Stimulated activated CD4-positive, alpha-beta T cell treated with anti-CD3 and anti-CD28 coated beads, Interleukin-12 subunit alpha, Interleukin-12 subunit beta, amount 100 ng/mL, for 48 hours (primary cell): Measurements from ENCODE around the gene TREM1.
"Not testable (repeated sequence)": the region's sequence is repeated elsewhere in the genome, so short reads cannot be mapped to it uniquely, and the experiment has no call there.

Experiments
- DNase-seq, 3 donors: peaks; one replicate each; pipeline ENCODE4 v3.0.0-alpha.2; 2020; ENCODE audit warnings: low read depth in 2 of 3, low spot score in 1 of 3

The TREM1 gene

DNA sequence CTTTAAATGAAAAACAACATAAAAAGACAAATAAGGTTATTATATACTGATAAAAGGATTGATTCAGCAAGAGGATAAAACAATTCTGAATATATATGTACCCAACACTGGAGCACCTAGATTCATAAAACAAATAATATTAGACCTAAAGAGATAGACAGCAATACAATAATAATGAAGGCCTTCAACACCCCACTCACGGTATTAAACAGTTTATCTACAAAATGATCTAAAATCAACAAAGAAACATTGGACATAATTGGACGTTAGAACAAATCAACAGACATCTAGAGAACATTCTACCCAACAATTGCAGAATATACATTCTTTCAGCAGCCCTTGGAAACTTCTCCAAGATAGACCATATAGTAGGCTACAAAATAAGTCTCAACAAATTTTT lies 24.1 kb downstream of the TREM1 start:
- no peak for DNase-seq

DNA sequence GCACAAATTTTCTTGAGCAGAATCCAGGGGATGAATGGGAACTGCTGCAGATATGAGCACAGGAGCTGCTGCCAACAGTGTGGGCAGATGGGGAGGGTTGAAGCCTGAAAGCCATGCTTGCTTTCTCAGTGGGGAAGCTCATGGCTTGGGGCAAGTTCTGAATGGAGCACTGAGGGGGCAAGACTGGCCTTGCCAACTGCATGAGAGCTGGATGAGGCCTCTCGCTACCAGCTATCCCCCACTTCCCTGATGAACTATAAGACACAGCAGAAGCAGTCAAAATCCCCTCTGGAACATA lies 28.3 kb downstream of the TREM1 start:
- DNase-seq: no peak

DNA sequence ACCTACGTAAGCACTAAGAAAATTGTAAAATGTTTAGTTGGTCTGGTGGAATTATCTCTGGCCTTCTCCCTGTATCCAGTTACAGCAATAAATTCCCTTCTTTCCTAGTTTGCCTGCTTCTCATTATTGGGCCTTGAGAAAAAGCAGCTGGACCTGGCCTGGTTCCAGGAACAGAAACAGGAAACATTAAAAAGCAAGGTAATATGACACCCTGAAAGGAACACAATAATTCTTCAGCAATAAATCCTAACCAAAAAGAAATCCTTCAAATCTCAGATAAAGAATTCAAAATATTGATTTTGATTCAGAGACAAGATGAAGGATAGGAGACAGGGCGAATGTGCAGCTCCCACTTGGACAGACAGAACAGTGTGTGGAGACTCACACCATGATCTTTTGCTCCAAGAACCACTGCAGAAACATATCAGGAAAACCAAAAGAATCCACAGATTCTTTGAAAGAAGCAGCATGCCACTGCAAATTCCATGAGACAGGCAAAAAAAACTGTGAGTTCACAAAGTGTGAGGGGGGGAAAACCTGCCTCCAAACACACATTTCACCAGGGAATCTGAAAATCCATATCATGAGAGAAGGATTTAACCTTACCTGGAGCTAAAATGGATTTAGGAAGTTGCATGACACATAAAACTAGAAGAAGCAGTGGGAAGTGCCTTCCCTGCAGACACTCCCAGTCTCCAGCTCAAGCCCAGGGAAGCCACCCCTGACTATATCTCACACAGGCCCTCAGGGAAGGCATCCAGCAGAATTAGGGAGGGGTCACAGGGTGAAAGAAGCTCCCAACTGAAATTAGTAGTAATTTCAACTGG lies 28.9 kb downstream of the TREM1 start:
- no peak for DNase-seq

DNA sequence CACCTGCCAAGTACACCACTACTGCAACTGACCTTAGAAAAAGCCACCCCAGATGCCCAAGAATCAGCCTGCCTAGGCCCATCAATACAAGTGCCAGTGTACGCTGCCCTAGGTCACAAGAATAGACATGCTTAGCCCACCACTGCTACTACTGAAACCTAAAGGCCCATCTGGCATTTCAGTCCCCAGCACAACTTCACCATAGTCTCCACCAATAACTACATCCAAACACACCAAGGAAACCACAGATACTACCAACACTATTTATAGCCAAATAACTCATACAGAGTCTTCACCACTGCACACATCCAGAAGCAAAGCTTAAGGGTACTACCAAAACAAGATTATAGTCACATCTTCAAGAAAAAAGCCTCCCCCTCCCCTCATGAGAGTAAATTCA lies 30.1 kb downstream of the TREM1 start:
- no peak for DNase-seq

DNA sequence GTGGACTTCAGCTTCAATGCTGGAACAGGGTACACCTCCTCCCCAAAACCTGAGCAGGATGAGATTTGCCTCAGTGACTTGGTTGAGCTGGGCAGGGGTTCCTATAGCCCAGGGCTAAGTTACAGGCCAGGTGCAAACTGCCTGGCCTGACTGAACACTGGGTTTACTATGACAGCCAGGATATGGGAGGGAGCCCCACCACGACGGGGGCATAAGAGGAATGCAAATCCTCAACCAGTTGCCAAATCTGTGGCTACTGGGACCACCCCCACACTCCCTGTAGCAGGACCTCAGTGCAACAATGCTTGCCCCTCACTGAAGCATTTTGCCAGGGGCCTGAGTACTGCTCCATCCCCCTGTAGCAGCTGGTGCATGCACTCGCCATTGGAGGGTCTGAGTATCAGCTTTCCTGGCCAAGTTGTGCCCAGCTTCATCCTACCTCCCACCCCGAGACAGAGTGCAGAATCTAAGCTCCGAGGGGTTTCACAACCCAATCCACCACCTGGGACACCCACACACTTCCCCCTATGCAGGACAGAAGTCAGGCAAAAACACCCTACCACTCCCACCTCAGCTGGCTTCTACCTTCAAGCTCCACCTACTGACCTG lies 30.7 kb downstream of the TREM1 start:
- no peak for DNase-seq

DNA sequence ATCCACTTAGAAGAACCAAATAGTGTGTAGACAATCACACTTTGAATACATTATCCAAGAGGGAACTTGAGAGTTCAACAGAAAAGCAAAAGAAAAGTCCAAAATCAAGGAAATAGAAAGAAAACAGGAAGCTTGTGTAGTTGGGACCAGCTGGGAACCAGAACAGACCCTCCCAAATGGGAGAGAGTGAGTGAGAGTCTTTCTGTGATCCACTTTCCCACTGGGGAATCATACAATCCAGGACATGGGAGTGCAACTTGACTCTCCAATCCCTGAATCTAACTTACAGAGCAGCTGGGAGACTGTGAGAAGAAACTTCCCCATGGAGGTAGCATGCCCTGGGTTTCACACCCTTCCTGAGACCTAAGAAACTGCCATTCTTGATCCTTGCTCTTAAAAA lies 31.4 kb downstream of the TREM1 start:
- no peak for DNase-seq

DNA sequence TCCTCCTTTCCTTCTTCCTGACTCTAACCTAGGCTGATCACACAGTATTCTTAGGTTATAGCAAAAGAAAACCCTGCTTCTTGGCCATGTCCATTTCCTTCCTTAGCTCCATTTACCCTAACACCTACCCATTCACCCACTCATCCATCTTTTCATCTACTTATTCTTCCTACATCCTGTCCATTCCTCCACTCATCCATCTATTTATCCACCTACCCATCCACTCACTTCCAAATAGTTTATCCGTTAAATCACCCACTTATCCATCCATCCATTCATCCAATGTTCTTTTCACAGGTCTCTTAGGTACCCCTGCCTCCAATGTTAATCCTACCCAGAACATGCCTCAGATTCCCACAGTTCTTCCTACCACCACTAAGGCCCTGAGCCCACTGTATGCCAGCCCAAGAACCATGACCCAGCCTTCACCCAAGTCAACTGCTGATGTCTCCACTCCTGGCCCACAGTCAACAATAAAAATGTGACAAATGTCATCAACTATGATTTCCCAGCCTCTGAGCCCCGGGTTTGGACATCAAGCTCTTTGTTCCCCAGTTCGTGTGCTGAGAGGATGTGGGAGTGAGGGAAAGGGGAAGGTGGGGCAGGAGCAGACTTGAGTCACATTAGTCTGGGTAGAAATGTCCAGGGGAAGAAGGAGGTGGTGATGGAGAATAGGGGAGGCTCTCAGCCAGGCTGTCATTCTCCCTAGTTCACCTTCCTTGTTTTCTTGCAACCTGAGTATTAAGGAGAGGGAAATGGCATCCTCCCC lies 33.9 kb downstream of the TREM1 start:
- DNase-seq: no peak

DNA sequence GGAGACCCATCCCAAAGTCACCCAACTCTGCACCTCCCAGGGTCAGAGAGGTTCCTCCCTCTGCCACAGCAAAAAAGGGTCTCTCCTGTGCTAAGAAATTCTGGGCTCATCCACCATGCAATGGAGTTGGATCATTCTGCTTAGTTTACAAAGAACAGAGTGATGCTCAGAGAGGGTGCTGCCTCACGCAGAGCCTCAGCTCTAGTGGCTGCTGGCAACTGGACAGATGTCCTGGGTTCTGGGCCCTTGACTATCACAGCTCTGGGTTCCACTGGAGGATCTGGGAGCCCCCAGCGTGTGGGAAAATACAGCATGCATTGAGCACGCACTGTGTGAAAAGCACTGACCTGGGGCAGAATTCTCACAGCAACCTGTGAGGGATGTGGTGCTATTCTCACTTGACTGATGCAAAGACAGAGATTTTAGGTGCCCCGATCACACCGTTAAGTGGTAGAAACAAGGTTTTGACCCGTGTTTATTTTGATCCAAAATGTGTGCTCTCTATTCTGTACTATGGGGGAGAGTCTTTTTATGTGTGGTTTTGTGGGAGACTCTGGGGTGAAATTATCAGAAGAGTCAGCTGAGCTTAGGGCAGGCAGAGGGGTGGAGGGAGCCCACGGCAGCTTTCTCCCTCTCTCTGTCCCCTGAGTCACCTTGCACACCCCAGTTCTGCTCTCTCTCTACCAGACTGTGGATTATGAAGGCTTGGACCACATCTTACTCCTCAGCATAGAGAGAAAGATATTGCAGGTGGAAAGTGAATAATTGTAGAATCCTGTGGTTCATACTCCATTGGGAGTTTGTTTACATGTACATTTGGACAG lies 38.4 kb downstream of the TREM1 start:
- no peak for DNase-seq

DNA sequence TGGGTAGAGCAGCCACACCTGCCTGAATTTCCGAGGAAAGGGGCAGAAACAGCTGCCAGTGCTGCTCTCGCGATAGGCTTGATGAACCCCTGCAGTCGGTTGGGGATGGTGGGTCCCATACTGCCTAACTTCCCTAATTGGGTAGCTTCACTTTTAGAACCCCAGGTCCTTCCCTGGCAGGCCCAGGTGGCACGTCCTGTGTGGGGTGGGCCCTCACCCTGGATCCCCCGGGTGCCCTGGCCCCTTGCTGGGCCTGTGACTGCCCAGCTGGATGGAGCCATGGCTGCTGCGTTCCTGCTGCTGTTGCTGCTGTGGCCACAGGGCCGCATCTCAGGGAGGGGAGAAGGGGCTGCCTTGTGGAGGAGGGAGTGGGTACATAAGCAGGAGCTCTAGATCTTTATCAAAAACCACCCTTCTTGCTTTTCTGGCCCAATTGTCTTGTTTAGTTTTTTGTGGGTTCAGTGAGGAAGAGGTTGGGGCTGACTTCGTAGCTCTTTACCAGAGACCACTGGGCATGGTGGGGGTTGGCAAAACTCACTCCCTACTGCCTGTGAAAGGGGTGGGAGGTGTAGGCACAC lies 39.1 kb downstream of the TREM1 start:
- DNase-seq: no peak

DNA sequence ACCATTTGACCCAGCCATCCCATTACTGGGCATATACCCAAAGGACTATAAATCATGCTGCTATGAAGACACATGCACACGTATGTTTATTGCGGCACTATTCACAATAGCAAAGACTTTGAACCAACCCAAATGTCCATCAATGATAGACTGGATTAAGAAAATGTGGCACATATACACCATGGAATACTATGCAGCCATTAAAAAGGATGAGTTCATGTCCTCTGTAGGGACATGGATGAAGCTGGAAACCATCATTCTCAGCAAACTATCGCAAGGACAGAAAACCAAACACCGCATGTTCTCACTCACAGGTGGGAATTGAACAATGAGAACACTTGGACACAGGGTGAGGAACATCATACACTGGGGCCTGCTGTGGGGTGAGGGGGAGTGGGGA lies 40.0 kb downstream of the TREM1 start:
- DNase-seq: not testable (repeated sequence)

DNA sequence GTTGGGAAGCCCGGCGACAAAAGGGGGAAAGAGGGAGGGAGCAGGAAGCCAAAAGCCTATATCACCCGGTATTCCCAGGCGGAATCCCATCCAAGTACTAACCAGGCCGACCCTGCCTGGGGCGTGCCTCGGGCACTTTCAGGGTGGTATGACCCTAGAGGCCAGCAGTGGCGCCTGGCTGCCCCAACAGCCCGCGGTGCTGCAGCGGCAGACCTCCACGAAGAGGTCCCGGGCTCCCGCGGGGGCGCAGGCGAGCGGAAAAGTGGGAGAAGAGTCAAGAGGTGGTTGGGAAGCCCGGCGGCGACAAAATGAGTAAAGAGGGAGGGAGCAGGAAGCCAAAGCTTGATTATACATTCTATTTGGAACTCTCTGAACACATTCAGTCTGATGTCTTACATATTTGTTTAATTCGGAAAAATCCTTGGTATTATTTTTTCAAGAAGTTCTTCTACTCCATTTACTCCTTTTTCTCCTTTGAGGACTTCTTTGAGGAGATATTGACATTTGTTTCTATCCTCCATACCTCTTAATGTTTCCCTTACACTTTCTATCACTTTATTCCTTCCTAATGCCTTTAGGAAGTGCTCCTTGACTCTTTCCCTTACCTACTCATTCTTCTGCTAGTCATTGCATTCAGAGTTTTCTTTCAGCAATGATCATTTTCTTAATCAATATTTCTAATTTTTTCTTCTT lies 46.9 kb downstream of the TREM1 start:
- no peak for DNase-seq

DNA sequence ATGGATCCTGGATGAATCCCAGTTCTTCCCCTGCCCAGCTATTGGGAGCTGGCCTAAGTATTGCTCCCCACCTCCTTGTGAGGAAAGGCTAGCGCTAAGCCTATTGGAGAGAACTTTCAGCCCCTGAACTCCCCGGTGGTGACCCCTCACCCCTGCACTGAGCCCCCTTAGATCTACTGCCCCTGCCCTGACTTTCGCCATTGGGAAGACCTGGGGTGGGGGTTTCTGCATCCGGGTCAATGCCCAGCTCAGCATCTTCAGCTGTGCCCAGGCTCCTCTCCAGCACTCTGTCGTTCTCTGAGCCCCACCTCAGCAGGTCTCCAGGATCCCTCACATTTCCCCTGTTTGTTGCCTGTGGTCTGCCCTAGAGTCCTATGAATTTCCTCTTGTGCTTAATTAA lies 49.4 kb downstream of the TREM1 start:
- DNase-seq: no peak

DNA sequence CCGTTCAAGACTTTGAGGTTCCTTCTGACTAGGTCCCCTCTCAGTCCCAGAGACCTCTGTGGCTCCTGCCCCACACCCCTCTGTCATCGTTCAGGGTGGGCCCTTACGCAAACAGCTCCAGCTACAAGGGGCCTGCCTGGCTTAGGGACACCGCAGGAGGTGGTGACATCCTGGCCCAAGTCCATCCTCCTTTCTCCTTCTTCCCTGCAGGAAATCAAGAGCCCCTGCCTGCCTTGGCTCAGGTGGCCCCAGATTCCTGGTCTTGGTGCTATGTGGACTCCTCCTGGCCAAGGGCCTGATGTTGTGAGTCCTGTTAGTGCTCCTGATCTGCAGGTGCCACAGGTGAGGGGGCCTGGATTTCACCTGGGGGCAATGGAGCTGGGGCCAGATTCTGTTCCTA lies 50.2 kb downstream of the TREM1 start:
- DNase-seq: no peak

DNA sequence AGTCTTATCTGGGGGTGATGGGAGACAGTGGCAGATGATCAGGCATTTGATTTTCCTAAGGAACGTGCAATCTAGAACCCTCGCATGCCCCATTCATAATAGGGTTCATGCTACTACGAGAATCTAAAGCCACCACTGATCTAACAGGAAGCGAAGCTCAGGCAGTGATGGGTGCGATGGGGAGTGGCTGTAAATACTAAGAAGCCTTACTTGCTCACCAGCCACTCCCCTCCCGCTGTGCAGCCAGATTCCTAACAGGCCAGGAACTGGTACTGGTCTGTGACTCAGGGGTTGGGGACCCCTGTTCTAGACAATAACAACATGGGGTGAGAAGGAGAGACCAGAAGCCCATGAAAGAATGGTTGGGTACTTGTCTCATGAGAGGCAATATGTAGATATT lies 53.8 kb downstream of the TREM1 start:
- DNase-seq: no peak

DNA sequence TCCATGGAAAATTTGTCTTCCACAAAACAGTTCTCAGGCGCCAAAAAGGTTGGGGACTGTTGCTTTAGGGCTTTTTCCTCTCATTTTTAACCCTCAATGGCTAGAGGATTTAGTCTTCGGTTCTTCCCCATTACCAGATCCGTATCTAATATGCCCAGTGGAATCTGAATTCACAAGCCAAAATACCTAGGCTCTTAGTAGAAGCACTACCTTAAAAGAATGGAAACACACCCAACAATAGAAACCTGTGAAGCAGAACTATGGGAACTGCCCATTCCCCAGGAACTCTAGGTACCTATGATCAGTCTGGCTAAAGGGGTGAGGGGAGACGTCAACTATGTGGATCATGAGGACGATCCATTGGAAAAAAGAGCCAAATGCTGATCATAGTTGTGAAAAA lies 55.2 kb downstream of the TREM1 start:
- DNase-seq: no peak

DNA sequence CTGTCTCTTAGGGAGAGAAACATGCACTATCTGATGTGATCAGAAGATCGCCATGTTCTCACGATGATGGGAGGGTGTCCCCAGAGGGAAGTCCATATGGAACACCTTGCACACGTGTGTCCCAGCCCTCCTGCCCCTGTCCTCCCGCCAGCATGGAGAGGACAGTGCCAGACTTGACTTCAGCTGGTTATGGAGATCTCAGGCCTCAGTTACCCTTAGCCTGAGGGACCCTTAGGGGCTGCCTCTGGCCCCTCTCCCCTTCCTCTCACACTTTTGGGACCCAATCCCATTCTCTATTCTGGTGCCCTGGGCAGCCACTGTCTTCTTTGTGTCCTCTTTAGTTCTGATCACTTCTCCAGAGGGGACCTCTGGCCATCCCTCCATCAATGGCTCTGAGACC lies 56.8 kb downstream of the TREM1 start:
- DNase-seq: no peak

DNA sequence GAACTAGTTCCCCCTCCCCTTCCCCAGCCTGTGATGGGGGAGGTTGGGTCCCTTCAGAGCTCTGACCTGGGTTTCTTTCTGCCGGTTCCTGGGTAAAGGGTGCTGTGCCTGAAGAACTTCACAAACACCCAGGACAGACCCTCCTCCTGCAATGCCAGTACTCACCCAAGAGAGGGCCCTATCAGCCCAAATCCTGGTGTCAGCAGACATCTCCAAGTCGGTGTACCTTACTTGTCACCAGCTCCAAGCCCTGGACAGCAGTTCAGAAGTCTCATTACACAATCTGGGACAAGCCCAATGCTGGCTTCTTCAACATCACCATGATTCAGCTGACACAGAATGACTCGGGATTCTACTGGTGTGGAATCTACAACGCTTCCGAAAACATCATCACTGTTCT lies 57.9 kb downstream of the TREM1 start:
- DNase-seq: no peak

DNA sequence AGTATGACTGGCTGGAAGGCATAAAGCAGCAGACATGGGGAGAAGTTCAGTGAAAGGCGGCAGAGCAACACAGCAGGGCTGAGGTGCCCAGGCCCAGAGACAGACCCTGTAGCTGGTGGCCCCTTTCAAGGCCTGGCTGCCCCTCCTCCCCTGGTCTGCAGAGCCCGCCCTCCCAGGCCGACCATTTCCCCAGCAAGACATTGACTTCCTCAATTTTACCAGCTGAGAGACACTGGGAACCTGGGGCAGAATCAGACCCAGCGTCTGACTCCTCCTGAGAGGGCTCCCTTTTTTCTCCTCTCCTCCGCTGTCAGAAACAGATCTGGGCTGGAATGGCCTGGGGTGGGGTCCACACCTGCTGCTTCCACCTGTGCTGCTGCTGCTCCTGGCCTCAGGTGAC lies 58.4 kb downstream of the TREM1 start, which contains the start of gene TREML4:
Gene TREML4 (plus strand): TSS at position 254 of the 400 bp plus-strand sequence. CDS start 79 bp downstream, at position 333.
- DNase-seq: no peak

DNA sequence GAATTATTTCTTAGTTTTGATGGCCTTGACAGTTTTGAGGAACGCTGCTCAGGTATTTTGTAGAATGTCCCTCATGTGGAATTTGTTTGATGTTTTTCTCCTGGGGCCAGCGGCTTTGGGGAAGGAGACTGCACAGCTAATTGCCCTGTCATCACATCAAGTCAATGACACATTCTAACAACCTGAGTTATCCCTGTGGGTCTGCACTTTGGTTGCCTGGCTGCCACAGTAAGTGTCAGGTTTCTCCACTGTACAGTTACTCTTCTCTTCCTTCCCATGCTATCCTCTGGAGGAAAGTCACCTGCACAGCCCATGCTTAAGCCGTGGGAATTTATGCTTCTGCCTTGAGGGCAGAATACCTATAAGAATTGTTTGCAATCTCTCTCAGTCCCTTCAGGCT lies 59.7 kb downstream of the TREM1 start:
- no peak for DNase-seq

DNA sequence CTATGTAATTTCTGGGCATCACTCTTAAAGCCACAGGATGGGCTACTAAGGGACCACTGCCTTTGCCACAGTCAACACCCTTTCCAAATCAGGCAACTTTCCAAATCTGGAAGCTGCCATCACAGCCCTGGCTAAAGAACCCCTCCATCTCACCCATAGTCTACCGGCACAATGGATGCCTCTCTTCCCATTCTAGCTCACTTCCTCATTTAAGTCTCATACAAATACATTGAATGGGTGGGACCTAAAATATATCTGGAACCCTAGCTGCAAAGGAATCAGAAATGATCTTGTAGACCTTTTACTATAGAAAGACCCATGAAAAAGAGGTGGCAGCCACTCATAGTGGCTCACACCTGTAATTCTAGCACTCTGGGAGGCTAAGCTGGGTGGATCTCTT lies 61.7 kb downstream of the TREM1 start:
- no peak for DNase-seq
